Measurements from ENCODE around the gene CCRL2. TPM values are rescaled to one million over a fixed set of nuclear protein-coding genes. Genes with fewer than 3 reads are reported as not detected.

The CCRL2 gene
- total RNA-seq, 1 experiment from 2014 or later, result not detected

GRCh38 chr3:46409739-46410489, 2.9 kb downstream of the CCRL2 start:
- no peaks in the 10 kb centered on the region; a peak in 1 of 5 replicates for H3K9me3 Mint-ChIP-seq
- H2BK15ac ChIP-seq (ENCODE audit: low read depth, low read length), result no peak overlapping the region
- H3K23me2 ChIP-seq (ENCODE audit: insufficient read length, low read depth, low read length, poor library complexity, severe bottlenecking), result no peaks in the 10 kb centered on the region
- no peak overlapping the region for H4K5ac ChIP-seq (ENCODE audit: insufficient read length, low read depth, low read length)
- no peak overlapping the region for H3K56ac ChIP-seq (ENCODE audit: insufficient read length, low read depth, low read length)
- no peaks in the 10 kb centered on the region for H3K9me3 ChIP-seq (ENCODE audit: control insufficient read depth, low read depth, low read length)
- H4K91ac ChIP-seq (ENCODE audit: insufficient read length, low read depth, low read length), result no peak overlapping the region
- H2AK5ac ChIP-seq (ENCODE audit: insufficient read length, low read length), result no peak overlapping the region
- H3K4me2 ChIP-seq (ENCODE audit: insufficient read depth, insufficient read length, low read length), result no peak overlapping the region
- H3K27ac Mint-ChIP-seq, result peak overlapping the region in 1 of 3 experiments; percentile 15; a peak in 1 of 7 replicates
- no peaks in the 10 kb centered on the region; the same call in 1 of the 2 replicates for H3K27me3 Mint-ChIP-seq (ENCODE audit: low read depth)
- no CpG with 5 or more reads among the region's 9 CpGs for WGBS (ENCODE audit: extremely low coverage, insufficient read length, low lambda C conversion rate)
- H3K79me2 ChIP-seq (ENCODE audit: insufficient read depth, low read length), result no peaks in the 10 kb centered on the region
- no peak overlapping the region for H4K8ac ChIP-seq (replicated peaks; ENCODE audit: insufficient read length, low read depth, low read length)
- H3T11ph ChIP-seq (ENCODE audit: low read length), result no peak overlapping the region
- H3K9ac ChIP-seq (ENCODE audit: extremely low read depth, insufficient read length, low read length), result no peak overlapping the region
- H3K18ac ChIP-seq (ENCODE audit: insufficient read length, low read depth, low read length), result peak overlapping the region; percentile 37
- no peaks in the 10 kb centered on the region for H3K36me3 Mint-ChIP-seq (ENCODE audit: insufficient read depth in 1 of 3, low read depth in 3 of 3)
- no peaks in the 10 kb centered on the region for H3K27me3 ChIP-seq (ENCODE audit: insufficient read depth, low read length)
- no peak overlapping the region for H2BK5ac ChIP-seq (ENCODE audit: insufficient read length, low read length)
- H4K20me1 ChIP-seq (ENCODE audit: control insufficient read depth, insufficient read depth, insufficient read length), result no peaks in the 10 kb centered on the region
- H3K4me1 ChIP-seq (ENCODE audit: insufficient read depth, low read length), result no peaks in the 10 kb centered on the region
- no peak overlapping the region for H3K4me3 Mint-ChIP-seq
- no peak overlapping the region for H3K14ac ChIP-seq (ENCODE audit: insufficient read depth, low read length)
- no peak overlapping the region for H2BK20ac ChIP-seq (ENCODE audit: low read depth, low read length, poor library complexity, severe bottlenecking)
- no peak overlapping the region for H2BK120ac ChIP-seq (ENCODE audit: low read depth, low read length, poor library complexity, severe bottlenecking)
- no peak overlapping the region for H2AFZ ChIP-seq (ENCODE audit: low read length)
- TF ChIP-seq CTCF (conservative IDR thresholded peaks at IDR 0.05), result no peak
- H3K23ac ChIP-seq (ENCODE audit: insufficient read length, low read depth, low read length), result no peak overlapping the region
- H3K79me1 ChIP-seq (ENCODE audit: insufficient read depth, low read depth, low read length, poor library complexity, severe bottlenecking), result no peaks in the 10 kb centered on the region
- DNase-seq, result no peak
- no peak overlapping the region for H3K27ac ChIP-seq (ENCODE audit: insufficient read length, low read depth, low read length)
- peaks cover 2 to 5% of the 10 kb centered on the region in 2 experiments; a peak in 2 of 4 replicates for H3K4me1 Mint-ChIP-seq
- H3K4ac ChIP-seq (ENCODE audit: low read depth, low read length), result no peak overlapping the region
- H2BK12ac ChIP-seq (ENCODE audit: insufficient read length, low read depth, low read length), result no peak overlapping the region

Measured in H9 (cell line).